WTC11 (cell line): ENCODE data around the gene KLLN.

Source experiments
- ELF4 ChIP-seq: sonication (generic); formaldehyde crosslinking; IDR thresholded peaks from 2 replicates; pipeline ENCODE4 v1.8.1; 2022; ENCODE audit warnings: low read depth, mild to moderate bottlenecking, moderate library complexity, missing genetic modification reagents
- ESRRA ChIP-seq: sonication (generic); formaldehyde crosslinking; IDR thresholded peaks from 2 replicates; pipeline ENCODE4 v1.8.1; 2022; ENCODE audit warnings: mild to moderate bottlenecking, missing genetic modification reagents, borderline replicate concordance
- FOXJ3 ChIP-seq: sonication (generic); formaldehyde crosslinking; IDR thresholded peaks from 2 replicates; pipeline ENCODE4 v1.9.0; 2021; ENCODE audit warnings: missing genetic modification reagents, mild to moderate bottlenecking, borderline replicate concordance
- KAT7 ChIP-seq: sonication (generic); formaldehyde crosslinking; IDR thresholded peaks from 2 replicates; pipeline ENCODE4 v1.8.1; 2023; ENCODE audit warnings: missing genetic modification reagents, mild to moderate bottlenecking, borderline replicate concordance
- RELA ChIP-seq: sonication (generic); formaldehyde crosslinking; IDR thresholded peaks from 2 replicates; pipeline ENCODE4 v1.8.1; 2022; ENCODE audit warnings: missing genetic modification reagents, mild to moderate bottlenecking, borderline replicate concordance
- SP1 ChIP-seq: sonication (generic); formaldehyde crosslinking; conservative IDR thresholded peaks from 2 replicates; pipeline ENCODE4 v1.8.1; 2022; ENCODE audit warnings: missing genetic modification reagents
- ZNF121 ChIP-seq: sonication (generic); formaldehyde crosslinking; IDR thresholded peaks from 2 replicates; pipeline ENCODE4 v1.8.0; 2023; ENCODE audit warnings: missing genetic modification reagents
- ZNF317 ChIP-seq: sonication (generic); formaldehyde crosslinking; IDR thresholded peaks from 2 replicates; pipeline ENCODE4 v1.8.1; 2023; ENCODE audit warnings: low read depth, mild to moderate bottlenecking, moderate library complexity, missing genetic modification reagents, borderline replicate concordance

DNA sequence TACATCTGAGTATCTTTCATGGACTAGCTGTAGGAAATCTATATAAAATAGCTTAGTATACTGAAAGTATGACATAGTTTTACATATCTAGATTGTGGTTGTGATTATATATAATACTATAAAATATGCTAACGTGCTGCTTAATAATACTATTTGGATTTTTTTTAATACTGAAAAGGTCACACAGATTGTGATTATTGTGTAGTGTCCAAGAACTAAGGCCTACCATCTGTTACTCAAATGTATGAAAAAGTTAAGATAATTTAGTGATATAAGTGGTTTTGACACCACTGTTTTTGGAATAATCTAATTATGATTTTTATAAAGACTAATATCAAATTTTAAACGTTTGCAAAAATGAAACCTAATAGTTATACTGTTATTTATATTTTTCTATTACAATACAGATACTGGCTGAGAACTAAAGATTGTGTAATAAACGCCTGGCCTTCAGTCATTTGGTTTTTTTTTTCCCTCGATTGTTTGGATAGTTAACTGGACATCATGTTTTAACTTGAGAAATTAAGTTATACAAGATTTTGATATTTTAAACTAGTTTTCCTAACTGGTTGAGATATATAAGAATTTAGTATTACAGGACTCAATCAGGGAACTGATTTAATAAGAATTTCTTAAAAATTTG, 12.7 kb upstream of the KLLN start:
- TF ChIP-seq SP1 (CRISPR knock-in tag) (no peak), KAT7 (CRISPR knock-in tag) (no peak), ESRRA (no peak), ZNF317 (CRISPR knock-in tag) (no peak), ELF4 (CRISPR knock-in tag) (no peak), ZNF121 (CRISPR knock-in tag) (no peak), FOXJ3 (no peak), RELA (CRISPR knock-in tag) (no peak)
